GM19328 (cell line): Measurements from ENCODE around the gene CARD9.
A peak's percentile ranks its signal among the peaks of the same experiment; 100 is the strongest.
"Not testable (repeated sequence)": the region's sequence is repeated elsewhere in the genome, so short reads cannot be mapped to it uniquely, and the experiment has no call there.

Experiments
- ATAC-seq: cut with Tn5 transposase; IDR thresholded peaks from one replicate; pipeline ENCODE4 v1.9.1; 2021; ENCODE audit warnings: mild to moderate bottlenecking, moderate library complexity; ENCODE audit not compliant: unreplicated experiment

Gene CARD9

GRCh38 chr9:136364942-136365774 is 8.3 kb downstream of the CARD9 start:
- no peak for ATAC-seq

GRCh38 chr9:136363949-136364748 is 9.3 kb downstream of the CARD9 start:
- ATAC-seq = no peak

GRCh38 chr9:136363106-136363948 is 10.1 kb downstream of the CARD9 start, which contains the start of gene DNLZ:
TSS of gene DNLZ (minus strand) at chr9:136363744. CDS start at chr9:136363714, 30 bp downstream.
- ATAC-seq = peak; percentile 68

GRCh38 chr9:136362450-136362784 is 11.1 kb downstream of the CARD9 start:
- no peak for ATAC-seq

- ATAC-seq = no peak
Observed at GRCh38 chr9:136361754-136362449, 11.6 kb downstream of the CARD9 start.

GRCh38 chr9:136361047-136361753 is 12.3 kb downstream of the CARD9 start:
- ATAC-seq = no peak

- ATAC-seq = no peak
Observed at GRCh38 chr9:136359774-136360718, 13.4 kb downstream of the CARD9 start.

GRCh38 chr9:136358888-136359287 is 14.6 kb downstream of the CARD9 start:
- no peak for ATAC-seq

GRCh38 chr9:136358016-136358415 is 15.5 kb downstream of the CARD9 start:
- no peak for ATAC-seq

- no peak for ATAC-seq
Observed at GRCh38 chr9:136357202-136357725, 16.2 kb downstream of the CARD9 start.

- no peak for ATAC-seq
Observed at GRCh38 chr9:136355616-136356557, 17.6 kb downstream of the CARD9 start.

- ATAC-seq = no peak
Observed at GRCh38 chr9:136354592-136355085, 18.8 kb downstream of the CARD9 start.

- no peak for ATAC-seq
Observed at GRCh38 chr9:136353757-136354488, 19.5 kb downstream of the CARD9 start.

GRCh38 chr9:136353088-136353487 is 20.4 kb downstream of the CARD9 start:
- ATAC-seq = no peak

- no peak for ATAC-seq
Observed at GRCh38 chr9:136352682-136353081, 20.8 kb downstream of the CARD9 start.

GRCh38 chr9:136351868-136352267 is 21.6 kb downstream of the CARD9 start:
- not testable (repeated sequence) for ATAC-seq
